ENCODE data around the gene MYH9. TPM values are rescaled to one million over a fixed set of nuclear protein-coding genes. Genes with fewer than 3 reads are reported as not detected.
"Not testable (repeated sequence)": the region's sequence is repeated elsewhere in the genome, so short reads cannot be mapped to it uniquely, and the experiment has no call there.

MYH9 gene
- total RNA-seq, 2 donors from 2014 or later: 581 to 641 TPM

- intact Hi-C loops (cut with DNase I, micrococcal nuclease): no loop called here
- DNase-seq (peak; percentile 55 to 74), ATAC-seq (peak; percentile 46)
Observed at GRCh38 chr22:36395055-36395849, 7.5 kb upstream of the MYH9 start.

DNA sequence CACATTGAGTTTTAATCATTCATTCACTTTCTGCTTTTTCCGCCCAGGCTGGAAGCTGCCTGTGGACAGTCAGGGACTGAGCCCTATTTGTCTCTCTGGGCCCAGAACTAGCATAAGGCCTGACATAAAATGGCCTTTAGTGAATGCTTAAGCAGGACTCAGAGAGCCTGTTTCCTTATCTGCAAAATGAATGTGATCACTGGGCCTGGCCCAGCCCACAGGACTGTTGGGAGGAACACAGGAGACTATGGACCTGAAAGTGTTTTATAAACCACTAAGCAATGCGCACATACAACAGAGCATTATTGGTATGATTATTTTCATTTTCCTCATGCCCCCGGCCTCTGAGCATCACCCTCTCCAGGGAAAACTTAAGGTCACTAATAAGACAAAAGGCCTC, 3.9 kb upstream of the MYH9 start:
- no peak for DNase-seq
- intact Hi-C loops (cut with DNase I, micrococcal nuclease): no loop called here
- ATAC-seq: peak; percentile 10

- not testable (repeated sequence) for ATAC-seq, DNase-seq
- intact Hi-C loops (cut with DNase I, micrococcal nuclease): loop anchor here in 1 of 2 donors (10.0 kb wide), 1 partner anchor 76 kb away; no protein-coding TSS in a partner anchor
Observed at GRCh38 chr22:36389122-36389521, 1.4 kb upstream of the MYH9 start.

DNA sequence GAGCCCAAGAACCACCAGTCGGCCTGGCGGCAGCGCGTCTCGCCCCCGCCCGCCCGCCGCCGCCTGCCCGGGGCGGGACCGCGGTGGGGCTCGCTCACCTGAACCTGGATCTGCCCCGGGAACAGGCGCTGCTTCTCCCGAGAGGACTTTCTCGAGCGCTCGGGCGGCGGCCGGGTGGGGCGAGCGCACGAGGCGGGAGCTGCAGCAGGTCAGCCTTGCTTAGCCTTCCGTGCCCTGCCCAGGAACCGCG, 133 bp downstream of the MYH9 start:
- no peak for ATAC-seq
- no peak for DNase-seq
- intact Hi-C loops (cut with DNase I, micrococcal nuclease): loop anchor here in 1 of 2 donors (10.0 kb wide), 1 partner anchor 77 kb away; no protein-coding TSS in a partner anchor

GRCh38 chr22:36386900-36387708, 663 bp downstream of the MYH9 start:
- peak; percentile 57 for ATAC-seq
- intact Hi-C loops (cut with DNase I, micrococcal nuclease): loop anchor here in 1 of 2 donors (10.0 kb wide), 1 partner anchor 78 kb away; no protein-coding TSS in a partner anchor
- DNase-seq: peak; percentile 77 to 87

- ATAC-seq (peak; percentile 33), DNase-seq (peak; percentile 69 to 72)
- intact Hi-C loops (cut with DNase I, micrococcal nuclease): loop anchor here in 1 of 2 donors (10.0 kb wide), 1 partner anchor 78 kb away; no protein-coding TSS in a partner anchor
Observed at GRCh38 chr22:36386351-36386899, 1.3 kb downstream of the MYH9 start.

GRCh38 chr22:36385491-36386350, 2.0 kb downstream of the MYH9 start:
- DNase-seq (peak in 1 of 2 donors; percentile 67), ATAC-seq (no peak)
- intact Hi-C loops (cut with DNase I, micrococcal nuclease): loop anchor here in 1 of 2 donors (10.0 kb wide), 1 partner anchor 79 kb away; no protein-coding TSS in a partner anchor

DNA sequence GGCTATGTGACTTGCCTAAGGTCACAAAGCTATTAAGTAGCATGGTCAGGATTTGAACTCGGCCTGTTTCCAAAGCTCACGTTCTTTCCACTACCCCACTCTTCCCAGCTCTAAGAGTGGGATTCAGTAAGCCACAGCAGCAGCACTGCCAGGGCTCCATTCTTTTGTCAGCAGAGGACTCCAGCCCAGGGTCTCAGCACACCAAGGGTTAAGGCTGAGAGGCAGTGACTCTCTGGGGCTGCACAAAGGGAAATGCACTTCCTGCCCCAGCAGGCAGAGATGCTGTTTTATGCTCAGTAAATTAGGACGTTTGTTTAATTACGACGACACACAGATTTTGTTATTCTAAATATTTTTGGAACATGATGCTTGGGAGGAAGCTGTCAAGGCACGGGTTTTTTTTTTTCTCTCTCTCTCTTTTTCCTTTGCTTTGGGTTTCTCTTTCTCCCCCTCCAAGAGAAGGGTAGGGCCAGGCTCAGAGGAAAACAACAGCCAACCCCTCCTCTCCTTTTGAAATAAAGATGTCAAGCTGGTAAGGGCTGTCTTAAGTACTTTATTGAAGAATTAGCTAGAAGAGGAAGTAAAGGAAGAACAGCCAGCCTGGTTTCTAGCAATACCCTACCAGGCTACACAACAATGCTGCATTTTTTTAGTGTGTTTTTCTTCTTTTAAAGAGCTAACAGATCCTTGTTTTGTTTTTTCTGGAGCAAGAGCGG, 2.8 kb downstream of the MYH9 start:
- no peak for DNase-seq
- intact Hi-C loops (cut with DNase I, micrococcal nuclease): loop anchor here in 1 of 2 donors (10.0 kb wide), 1 partner anchor 80 kb away; no protein-coding TSS in a partner anchor
- no peak for ATAC-seq

DNA sequence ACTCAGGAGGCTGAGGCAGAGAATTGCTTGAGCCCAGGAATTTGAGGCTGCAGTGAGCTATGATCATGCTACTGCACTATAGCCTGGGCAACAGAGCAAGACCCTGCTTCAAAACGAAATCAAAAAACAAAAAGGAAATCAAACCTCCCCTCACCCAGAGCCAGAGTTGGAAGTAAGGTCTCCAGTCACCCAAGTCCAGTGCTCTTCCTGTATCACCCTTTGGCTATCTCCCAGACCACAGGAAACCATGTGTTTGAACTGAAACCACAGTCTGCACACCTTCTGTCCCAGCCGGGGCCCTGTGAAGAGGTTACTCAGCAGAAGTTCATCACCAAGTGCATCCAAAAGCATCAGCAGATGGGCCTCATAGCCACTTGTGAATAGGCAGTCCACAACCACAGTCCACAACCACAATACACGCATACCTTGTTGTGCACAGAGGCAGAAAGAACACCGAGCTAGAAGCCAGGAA, 4.6 kb downstream of the MYH9 start:
- ATAC-seq (no peak), DNase-seq (peak in 1 of 2 donors; percentile 70)
- intact Hi-C loops (cut with DNase I, micrococcal nuclease): loop anchor here in 1 of 2 donors (10.0 kb wide), 1 partner anchor 82 kb away; no protein-coding TSS in a partner anchor

DNA sequence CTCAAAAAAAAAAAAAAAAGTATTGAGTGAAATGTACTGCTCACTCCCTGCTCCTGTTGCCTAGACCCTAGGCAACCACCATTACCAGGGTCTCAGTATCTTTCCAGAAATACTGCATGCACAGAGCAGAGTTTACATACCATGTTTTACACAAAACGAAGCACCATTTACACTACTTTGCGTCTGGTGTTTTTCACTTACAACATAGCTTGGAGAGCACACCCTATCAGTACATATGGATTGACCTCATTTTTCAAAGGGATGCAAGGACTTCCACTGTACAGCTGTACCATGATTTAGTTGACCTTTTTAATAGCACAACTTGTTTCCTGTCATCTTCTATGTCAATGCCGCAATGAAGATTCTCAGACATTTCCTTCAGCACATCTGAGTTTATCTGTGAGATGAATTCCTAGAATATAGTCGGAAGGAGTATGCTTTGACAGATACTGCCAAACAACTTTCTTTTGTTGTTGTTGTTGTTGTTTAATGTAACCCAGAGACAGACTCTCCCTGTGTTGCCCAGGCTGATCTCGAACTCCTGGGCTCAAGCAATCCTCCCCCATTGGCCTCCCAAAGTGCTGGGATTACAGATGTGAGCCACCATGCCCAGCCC, 6.1 kb downstream of the MYH9 start:
- DNase-seq: no peak
- intact Hi-C loops (cut with DNase I, micrococcal nuclease): loop anchor here in 1 of 2 donors (10.0 kb wide), 1 partner anchor 83 kb away; no protein-coding TSS in a partner anchor
- no peak for ATAC-seq

- intact Hi-C loops (cut with DNase I, micrococcal nuclease): loop anchor here in 1 of 2 donors (10.0 kb wide), 1 partner anchor 85 kb away; no protein-coding TSS in a partner anchor
- DNase-seq (no peak), ATAC-seq (peak; percentile 22)
Observed at GRCh38 chr22:36379593-36380361, 8.0 kb downstream of the MYH9 start.

- intact Hi-C loops (cut with DNase I, micrococcal nuclease): no loop called here
- no peak for ATAC-seq
- no peak for DNase-seq
Observed at GRCh38 chr22:36378869-36379217, 8.9 kb downstream of the MYH9 start.

DNA sequence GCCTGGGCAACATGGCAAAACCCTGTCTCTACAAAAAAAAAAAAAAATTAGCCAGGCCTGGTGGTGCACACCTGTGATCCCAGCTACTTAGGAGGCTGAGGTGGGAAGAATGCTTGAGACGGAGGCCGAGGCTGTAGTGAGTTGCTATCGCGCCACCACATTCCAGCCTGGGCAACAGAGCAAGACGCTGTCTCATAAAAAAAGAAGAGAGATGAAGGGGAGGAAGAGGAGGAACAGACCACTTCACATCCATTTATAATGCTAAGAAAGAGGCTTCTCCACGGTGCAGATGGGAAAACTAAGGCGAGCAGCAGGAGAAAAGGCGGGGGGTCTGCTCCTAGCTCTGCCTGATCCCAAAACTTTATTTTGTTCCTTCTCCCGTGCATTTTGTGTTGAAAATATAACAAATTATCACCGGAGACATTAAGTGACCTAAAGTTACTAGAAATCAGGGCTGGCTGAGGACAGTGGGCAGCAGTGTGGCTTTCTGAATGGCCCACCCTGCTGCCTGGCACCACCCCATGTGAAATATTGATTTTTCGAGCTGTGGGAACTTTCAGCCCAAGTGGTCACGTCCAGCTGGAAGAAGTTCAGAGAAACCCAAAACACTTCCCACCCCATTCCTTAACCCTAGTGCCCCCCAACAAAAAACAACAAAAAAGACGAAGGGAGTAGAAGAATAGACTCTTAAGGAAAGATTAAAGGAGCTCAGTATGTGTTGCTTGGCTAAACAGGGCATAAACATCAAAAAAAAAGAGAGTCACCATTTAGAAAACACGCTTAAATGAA, 9.5 kb downstream of the MYH9 start:
- DNase-seq (no peak), ATAC-seq (no peak)
- intact Hi-C loops (cut with DNase I, micrococcal nuclease): no loop called here

DNA sequence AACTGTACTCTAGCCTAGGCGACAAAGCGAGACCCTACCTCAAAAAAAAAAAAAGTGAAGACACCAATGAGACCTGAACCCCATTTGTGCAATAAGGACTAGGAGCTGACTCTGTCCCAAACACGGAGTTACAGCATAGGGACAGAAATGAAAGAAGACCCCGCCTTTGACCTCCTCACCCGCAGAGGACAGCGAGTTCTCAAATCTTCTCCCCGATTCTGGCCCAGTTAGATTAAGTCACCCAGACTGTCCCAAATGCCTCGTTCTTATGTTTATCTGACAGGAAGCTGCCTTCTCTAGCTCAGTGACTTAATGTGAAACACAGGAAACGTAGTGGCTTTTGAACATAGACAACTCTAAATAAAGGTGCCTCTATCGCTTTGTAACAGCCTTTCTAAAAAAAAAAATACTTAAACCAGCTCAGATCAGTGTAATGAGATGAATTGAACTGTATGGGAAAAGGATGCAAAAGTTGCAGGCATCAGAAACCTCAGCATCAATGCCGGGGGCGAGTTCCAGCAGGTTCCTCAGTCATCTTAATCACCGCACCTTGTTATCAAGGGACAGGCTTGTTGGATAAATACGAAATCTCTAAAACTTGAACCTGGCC, 10.6 kb downstream of the MYH9 start:
- DNase-seq (no peak), ATAC-seq (no peak)
- intact Hi-C loops (cut with DNase I, micrococcal nuclease): no loop called here

- intact Hi-C loops (cut with DNase I, micrococcal nuclease): no loop called here
- ATAC-seq: no peak
- DNase-seq: no peak
Observed at GRCh38 chr22:36376265-36376664, 11.5 kb downstream of the MYH9 start.

Measured in left colon (tissue), 2 donors.